Stimulated activated CD8-positive, alpha-beta memory T cell treated with anti-CD3 and anti-CD28 coated beads, Interleukin-15, amount 100 ng/mL, for 4 hours (primary cell): ENCODE data around the gene EXOC4.
"Not testable (repeated sequence)": the region's sequence is repeated elsewhere in the genome, so short reads cannot be mapped to it uniquely, and the experiment has no call there.

Experiments
- DNase-seq, 2 donors: peaks; one replicate each; pipeline ENCODE4 v3.0.0-alpha.2; 2020; ENCODE audit warnings: low read depth in 2 of 2

The EXOC4 gene

DNA sequence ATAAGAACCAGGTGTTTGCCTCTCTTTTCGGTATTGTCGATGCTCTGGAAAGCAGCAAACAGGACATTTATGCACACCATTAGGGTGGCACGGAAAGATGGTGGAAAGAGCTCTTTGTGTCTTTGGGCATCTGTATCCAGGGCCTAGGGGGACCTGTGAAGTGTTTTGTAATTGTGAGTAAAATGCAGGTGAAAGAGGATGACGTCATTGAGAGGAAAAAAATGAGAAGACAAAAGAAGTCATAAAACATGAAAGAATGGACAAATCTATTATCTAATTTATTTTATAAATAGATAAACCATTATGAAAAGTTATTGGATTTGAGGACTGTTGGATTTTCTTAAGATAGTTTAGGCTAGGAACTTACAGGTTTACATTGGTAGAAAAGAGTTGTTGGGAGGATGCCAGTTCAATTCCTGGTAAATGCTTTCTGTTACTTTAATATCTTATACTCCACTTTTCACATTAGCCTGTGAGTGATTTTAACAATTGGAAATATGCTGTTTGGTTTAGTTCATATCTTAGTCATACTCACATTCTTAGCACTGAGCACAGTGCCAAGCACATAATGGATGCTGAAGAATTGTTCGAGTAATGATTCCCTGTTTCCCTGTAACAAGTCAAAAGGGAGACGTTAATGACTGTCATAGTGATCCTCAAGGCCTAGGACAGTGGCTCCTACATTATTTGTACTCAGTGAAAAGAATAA is 62.6 kb downstream of the EXOC4 start:
- no peak for DNase-seq

DNA sequence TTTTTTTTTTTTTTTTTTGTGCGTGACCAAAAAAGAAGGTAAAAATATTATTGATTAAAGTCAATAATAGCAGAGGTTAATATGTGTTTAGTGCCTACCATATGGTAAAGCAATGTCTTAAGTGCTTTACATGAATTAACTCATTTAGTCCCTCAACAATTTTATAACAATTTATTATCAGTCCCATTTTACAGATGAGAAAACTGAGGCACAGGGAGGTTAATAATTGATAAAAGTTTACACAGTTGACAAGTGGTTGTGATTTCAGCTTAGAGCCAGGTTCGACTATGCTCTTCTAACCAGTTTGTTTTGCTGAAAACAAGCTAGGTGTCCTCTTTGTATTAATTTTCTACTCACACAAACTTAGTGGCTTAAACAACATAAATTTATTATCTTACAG is 67.0 kb downstream of the EXOC4 start:
- no peak for DNase-seq

DNA sequence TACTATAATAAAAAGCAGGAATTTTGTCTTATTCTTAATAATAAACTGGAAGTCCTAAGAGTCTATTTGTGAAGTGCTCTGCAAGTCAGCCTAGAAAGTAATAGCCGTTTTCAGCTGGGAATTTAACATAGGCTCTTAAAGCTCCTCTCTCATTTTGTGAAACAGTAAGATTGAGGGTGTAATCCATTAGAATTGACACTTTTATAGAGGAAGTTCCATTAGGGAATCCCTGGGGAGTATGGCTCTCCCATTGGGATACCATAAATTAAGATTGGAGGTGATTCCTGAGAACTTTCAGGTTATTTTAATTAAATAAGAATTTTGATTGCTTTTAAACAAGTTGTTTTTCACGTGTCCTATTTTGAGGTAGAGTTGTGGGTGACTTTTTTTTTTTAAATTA is 68.0 kb downstream of the EXOC4 start:
- no peak for DNase-seq

DNA sequence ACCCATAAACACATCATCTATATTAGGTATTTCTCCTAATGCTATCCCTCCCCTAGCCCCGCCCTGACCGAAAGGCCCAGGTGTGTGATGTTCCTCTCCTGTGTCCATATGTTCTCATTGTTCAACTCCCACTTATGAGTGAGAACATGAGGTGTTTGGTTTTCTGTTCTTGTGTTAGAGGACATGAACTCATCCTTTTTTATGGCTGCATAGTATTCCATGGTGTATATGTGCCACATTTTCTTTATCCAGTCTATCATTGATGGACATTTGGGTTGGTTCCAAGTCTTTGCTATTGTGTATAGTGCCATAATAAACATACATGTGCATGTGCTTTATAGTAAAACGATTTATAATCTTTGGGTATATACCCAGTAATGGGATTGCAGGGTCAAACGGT is 68.5 kb downstream of the EXOC4 start:
- DNase-seq, result not testable (repeated sequence)

DNA sequence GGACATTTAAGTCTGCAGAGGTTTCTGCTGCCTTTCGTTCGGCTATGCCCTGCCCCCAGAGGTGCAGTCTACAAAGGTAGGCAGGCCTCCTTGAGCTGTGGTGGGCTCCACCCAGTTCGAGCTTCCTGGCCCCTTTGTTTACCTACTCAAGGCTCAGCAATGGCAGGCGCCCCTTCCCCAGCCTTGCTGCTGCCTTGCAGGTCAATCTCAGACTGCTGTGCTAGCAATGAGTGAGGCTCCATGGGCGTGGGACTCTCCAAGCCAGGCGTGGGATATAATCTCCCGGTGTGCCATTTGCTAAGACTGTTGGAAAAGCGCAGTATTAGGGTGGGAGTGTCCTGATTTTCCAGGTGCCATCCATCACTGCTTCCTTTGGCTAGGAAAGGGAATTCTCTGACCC is 73.9 kb downstream of the EXOC4 start:
- DNase-seq, result not testable (repeated sequence)

DNA sequence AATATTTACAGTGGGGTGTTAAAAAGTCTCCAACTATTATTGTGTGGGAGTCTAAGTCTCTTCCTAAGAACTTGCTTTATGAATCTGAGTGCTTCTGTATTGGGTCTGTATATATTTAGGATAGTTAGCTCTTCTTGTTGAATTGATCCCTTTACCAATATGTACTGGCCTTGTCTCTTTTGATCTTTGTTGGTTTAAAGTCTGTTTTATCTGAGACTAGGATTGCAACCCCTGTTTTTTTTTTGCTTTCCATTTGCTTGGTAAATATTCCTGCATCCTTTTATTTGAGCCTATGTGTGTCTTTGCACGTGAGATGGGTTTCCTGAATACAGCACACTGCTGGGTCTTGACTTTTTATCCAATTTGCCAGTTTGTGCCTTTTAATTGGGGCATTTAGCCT is 75.1 kb downstream of the EXOC4 start:
- not testable (repeated sequence) for DNase-seq

DNA sequence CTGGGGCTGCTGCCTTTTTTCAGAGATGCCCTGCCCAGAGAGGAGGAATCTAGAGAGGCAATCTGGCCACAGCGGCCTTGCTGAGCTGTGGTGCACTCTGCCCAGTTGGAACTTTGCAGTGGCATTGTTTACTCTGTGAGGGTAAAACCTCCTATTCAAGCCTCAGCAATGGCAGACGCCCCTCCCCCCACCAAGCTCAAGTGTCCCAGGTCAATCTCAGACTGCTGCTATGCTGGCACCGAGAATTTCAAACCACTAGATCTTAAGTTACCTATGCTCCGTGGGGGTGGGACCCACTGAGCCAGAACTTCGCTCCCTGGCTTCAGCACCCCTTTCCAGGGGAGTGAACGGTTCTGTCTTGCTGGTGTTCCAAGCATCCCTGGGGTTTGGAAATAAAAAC is 77.2 kb downstream of the EXOC4 start:
- no peak for DNase-seq

DNA sequence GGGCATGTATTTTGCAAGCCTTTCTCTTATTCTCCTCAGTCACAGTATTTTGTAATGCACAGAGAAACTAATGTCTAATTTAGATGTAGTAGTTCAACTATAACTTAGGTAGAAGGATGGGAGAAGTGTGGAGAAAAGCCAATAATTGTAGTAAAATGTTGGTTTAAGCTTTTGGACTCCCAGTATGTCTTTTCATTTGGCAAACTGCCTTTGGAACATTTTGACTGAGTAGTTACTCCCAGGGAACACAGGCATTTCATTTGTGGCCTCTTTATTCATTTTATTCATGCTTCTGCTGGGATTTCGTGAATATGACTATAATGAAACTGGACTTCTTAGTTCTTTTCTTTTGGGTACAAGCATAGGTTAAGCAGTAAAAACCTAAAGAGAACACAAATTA is 79.0 kb downstream of the EXOC4 start:
- no peak for DNase-seq

DNA sequence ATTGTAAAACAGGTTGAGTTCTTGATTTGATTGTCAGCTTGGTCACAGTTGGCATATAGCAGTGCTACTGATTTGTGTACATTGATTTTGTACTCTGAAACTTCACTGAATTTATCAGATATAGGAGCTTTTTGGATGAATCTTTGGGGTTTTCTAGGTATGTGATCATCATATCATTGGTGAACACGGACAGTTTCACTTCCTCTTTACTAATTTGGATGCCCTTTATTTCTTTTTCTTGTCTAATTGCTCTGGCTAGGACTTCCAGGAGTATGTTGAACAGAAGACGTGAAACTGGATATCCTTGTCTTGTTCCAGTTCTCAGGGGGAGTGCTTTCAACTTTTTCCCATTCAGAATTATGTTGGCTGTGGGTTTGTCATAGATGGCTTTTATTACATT is 86.9 kb downstream of the EXOC4 start:
- DNase-seq, result no peak

DNA sequence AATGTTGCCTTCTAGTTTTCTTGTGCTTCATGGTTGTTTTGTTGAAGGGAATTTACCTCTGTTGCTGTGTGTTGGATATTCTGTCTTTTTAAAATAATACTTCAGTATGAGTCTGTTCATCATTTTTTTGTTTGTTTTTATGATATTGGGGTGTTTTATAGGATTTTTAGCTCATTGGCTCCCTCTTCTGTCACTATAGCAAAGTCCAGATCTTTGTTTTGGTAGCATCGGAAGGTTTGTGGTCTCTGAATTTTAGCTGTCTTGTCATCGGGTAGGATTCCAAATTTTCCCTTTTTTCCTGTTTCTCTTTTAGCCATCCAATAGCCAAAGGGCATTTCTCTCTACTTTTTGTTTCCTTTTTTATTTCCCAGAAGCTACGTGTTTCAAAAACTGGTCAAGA is 91.4 kb downstream of the EXOC4 start:
- no peak for DNase-seq

DNA sequence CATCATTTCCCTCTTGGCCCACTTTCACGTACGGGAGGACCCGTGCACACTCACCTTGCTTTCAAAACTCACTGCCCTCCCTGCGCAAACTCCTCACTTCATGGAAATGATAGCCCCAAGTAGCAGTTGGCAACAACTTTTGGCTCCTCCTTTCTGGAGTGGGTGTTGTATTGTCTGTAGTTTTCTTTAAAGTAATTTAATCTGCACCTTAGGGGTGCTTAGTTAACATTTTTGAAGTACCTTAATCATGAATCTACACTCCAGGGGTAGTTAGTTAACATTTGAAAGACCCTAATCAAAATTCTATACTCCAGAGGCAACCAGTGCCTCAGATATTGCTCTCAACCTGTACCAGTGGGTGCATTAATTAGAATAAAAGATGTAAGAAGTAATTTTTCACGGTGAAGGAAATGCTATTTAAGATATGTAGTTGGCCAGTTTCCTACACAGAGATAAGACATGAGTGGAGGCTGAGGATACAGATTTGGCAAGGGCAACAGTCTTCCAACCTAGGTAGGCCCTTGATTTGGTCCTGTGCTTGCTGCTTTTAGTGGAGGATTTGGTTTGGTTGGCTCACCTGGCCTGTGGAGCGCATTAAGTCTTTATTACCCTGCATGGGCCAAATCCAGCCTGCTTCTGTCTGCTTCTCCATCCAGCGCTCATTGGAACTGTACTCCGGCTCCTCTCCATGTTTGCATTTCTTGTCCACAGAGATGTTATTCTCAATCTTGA is 93.0 kb downstream of the EXOC4 start:
- no peak for DNase-seq

DNA sequence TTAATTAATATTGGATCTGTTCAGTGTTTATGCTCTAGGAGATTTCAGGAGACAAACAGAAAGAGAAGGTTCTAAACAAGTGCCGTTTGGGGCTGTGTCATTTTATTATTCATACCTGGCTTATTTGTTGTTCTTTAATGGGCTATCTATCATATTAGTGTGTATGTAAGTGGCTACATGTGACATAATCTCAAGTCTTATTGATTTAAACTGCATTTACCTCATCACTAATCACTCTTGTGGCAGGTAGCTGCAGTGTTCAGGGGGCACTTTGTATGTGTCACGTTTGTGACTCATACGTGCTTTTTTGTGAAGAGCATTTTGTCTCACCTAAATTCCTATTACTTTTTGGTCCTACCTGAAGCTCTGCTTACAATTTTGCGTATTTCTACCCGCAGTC is 95.4 kb downstream of the EXOC4 start:
- no peak for DNase-seq

DNA sequence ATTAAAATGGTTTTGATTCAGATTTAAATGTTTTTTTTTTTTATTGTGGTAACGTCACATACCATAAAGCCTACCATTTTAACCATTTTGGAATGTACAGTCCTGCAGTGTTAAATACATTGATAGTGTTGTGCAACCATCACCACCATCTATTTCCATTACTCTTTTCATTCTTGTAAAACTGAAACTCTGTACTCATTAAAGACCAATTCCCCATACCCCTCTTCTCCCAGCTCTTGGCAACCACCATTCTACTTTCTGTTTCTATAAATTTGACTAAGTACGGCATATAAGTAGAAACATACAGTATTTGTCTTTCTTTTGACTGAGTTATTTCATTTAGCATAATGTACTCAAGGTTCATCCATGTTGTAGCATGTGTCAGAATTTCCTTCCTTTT is 96.2 kb downstream of the EXOC4 start:
- no peak for DNase-seq

DNA sequence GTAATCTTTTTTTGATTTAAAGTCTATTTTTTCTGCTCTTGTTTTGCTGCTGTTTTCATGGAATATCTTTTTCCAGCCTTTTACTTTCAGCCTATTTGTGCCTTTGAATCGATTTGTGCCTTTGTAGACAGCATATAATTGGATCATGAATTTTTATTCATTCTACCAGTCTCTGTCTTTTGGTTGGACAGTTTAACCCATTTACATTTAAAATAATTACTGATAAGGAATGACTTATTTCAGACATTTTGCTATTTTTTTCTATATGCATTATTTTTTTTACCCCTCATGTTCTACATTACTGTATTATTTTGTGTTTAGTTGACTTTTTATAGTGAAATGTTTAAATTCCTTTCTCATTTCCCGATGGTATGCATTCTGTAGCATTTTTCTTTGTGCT is 99.6 kb downstream of the EXOC4 start:
- no peak for DNase-seq

DNA sequence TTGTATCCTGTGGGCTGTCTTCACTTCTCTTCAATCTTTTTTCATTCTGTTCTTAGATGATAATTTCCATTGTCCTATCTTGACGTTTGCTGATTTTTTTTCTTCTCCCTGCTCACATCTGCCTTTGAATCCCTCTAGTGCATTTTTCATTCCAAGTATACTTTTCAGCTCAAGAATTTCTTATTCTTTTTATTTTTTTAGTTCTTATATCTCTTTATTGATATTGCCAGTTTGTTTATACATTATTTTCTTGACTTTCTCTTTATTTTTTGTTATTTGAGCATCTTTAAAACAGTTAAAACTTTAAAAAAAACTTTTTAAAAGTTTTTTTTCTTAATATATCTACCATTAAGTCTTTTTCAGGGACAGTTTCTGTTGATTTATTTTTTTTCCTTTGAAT is 100.9 kb downstream of the EXOC4 start:
- DNase-seq, result no peak

DNA sequence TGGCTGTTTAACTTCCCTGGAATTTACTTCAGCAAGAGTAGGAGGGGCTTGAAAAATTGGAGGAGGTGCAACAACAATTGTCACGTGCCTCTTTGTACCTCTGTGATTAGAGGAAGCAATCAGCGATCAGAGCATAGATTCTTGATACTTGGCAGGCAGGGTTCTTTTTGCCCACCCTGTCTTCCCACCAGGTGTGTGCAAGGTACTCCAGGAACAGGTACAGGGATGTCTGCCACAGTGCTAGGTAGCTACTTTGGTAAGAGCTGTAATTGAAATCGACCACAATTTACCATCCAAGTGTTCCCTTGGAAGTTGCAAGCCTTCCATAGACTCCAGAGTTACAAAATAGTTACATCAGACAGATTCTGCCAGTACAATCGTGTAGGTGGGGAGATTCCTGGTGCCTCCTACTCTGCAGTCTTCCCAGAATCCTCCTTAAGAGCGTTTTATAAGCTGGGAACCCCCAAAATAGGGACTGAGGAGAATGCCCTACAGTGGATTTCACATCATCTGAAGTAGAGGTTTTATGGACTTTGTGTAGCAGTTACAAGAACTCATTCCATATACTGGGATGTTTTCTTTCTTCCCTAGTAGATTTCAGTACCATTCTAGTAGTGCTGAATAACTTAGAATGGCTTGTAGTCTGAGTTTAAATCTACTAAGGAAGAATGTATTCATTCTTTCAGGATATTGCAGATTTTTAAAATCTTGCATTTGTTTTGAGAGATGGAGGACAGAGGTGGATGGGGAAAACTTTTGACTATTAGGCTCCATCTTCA is 101.9 kb downstream of the EXOC4 start:
- DNase-seq, result no peak

DNA sequence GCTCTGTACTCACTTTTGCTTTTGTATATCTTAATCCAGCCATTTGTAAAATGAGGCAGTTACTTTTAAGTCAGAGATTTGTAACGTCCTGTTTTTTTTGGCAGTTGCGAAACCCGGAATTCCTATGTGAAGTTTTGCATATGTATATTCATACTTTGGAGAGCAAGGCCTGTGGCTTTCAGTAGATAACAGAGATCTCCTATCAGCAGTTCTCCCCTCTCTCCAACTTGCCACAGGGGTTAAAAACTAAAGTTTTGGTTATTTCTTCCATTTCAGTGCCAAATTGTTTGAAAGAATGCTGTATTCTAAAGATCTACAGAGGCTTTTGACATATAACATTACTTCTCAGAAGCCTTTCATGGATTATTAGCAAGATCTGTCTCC is 102.4 kb downstream of the EXOC4 start:
- DNase-seq, result no peak

DNA sequence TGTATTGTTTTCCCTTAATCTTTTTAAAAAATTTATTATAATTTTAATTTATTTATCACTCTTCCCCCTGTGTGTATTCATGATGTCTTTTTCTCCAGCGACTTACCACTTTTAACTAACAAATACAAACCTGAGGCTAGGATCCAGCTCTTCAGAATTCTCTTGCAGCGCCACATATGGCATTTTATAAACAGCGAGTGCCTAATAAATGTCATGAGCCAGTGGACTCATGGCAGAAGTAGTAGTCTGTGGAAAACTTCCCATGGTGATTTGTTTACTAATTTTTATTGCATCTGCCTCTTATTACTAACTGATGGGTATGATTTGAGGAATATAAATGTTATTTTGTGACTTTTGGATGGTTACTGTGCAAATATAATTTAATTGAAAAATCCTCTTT is 102.9 kb downstream of the EXOC4 start:
- DNase-seq, result no peak

DNA sequence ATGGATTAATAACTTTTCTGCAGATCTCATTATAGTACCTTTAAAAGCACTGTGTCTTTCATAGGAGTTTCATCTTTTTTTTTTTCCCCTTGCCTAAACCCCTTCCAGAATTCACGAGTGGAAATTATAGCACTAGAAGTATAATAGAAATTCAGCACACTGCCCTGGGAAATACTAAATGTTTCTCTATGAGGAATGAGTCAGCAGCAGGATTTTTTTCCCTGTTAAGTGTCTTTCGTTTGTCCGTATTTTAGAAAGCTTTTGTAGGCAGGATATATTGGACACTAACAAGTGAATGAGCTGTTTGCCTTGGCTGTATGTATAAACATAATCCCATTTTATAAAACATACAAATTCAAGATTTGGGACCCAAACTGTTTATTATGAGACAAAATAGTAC is 105.8 kb downstream of the EXOC4 start:
- DNase-seq, result no peak

DNA sequence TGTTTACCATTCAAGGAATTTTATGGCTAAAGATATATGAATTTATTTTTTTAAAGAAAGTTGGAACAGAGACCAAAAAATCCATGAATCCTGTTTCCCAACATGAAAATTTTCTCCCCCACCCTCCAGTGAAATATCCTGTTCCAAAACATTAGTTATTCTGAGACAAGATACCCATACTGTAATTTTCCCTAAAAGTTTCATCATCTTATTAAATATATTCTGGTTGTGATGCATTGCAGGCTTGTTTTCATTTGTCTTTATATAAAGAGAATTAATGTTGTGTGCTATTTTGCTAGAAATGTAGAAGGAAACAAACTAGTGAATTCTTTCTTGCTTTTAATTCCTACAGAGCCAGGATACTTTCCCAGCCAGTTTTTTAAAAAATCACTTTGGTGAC is 106.6 kb downstream of the EXOC4 start:
- DNase-seq, result no peak

DNA sequence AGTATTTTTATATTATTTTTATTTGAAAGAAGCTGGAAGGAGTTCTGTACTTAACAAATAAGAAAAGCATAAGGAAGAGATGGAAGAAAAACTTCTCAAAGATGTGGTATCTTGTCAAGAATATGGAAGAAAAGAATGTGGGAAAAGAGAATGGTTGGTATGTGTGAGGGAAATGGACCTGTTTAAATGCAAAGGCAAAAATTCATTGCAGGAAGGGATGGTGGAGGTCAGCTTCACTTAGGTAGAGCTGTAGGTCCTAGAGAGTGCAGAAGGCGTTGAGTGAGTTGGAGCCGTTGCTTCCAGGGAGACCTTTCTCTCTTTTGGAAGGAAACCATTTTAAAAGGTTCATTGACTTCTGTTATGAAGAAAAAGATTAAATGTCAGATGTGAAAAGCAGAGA is 107.3 kb downstream of the EXOC4 start:
- DNase-seq, result no peak

DNA sequence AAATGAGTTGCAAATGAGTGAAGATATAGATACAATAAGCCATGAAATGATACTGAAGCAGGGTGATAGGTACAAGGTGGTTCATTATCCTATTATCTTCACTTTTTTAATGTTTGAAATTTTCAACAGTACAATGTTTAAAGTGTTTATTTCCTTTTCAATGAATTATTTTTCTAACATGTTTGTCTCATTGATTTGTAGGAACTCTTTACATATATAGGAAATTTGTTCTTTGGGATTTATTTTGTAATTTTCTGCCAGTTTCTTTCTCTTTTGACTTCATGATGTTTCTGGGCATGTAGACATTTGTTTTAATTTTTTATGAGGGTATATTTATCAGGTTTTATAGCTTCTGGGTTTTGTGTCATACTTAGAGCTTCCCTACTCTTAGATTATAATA is 108.9 kb downstream of the EXOC4 start:
- DNase-seq, result no peak
